Measurements from ENCODE around the gene CTDSP1. TPM values are rescaled to one million over a fixed set of nuclear protein-coding genes. Genes with fewer than 3 reads are reported as not detected.
A peak's percentile ranks its signal among the peaks of the same experiment; 100 is the strongest.

CTDSP1 gene
- polyA plus RNA-seq, 2 of the 4 experiments (the other 2 are of a cell fraction), result 39.5 to 50.3 TPM

GRCh38 chr2:218395090-218395444 lies 4.6 kb upstream of the CTDSP1 start:
- 89% methylated on average over 4 of the region's 6 CpGs for WGBS (ENCODE audit: missing lambda C conversion rate)
- peak overlapping the region; percentile 90 for H3K4me2 ChIP-seq
- TF ChIP-seq FOSL2 (IDR thresholded peaks at IDR 0.05) (no peak), FOSL2 (CRISPR knock-in tag; IDR thresholded peaks at IDR 0.05) (no peak), HDAC2 (IDR thresholded peaks at IDR 0.05) (no peak), HEYL (CRISPR knock-in tag; IDR thresholded peaks at IDR 0.05) (no peak), MAX (IDR thresholded peaks at IDR 0.05) (no peak), EHMT2 (IDR thresholded peaks at IDR 0.05; ENCODE audit: low read depth) (no peak), RARB (CRISPR knock-in tag; IDR thresholded peaks at IDR 0.05) (no peak), ZSCAN20 (CRISPR knock-in tag; IDR thresholded peaks at IDR 0.05) (no peak)
- CTCF ChIA-PET, result interaction anchor here (0.7 to 4.4 kb wide), 8 partner anchors 9 to 124 kb away, joined by 3 to 24 read pairs (median 6); partner anchors contain the start of genes AAMP and PNKD
- H3K27ac ChIP-seq, result peak overlapping the region; percentile 98 to 100; a peak in 5 of 6 replicates
- peaks cover 27% of the 10 kb centered on the region for H3K4me1 ChIP-seq
- POLR2A ChIA-PET, result no interaction called here
- no peak for FAIRE-seq
- no peak for DNase-seq (ENCODE audit: low read depth in 1 of 2, low spot score in 1 of 2)
- H3K9me3 ChIP-seq, result no peaks in the 10 kb centered on the region
- no peak for ATAC-seq
- H3K4me3 ChIP-seq, result no peak overlapping the region; the same call in 2 of the 3 replicates

GRCh38 chr2:218395456-218395825 lies 4.2 kb upstream of the CTDSP1 start:
- no peak for DNase-seq (ENCODE audit: low read depth in 1 of 2, low spot score in 1 of 2)
- H3K4me3 ChIP-seq, result peak overlapping the region; percentile 94
- no peaks in the 10 kb centered on the region for H3K9me3 ChIP-seq
- FAIRE-seq, result no peak
- peak overlapping the region; percentile 98 to 100 for H3K27ac ChIP-seq
- TF ChIP-seq ZFP36 (IDR thresholded peaks at IDR 0.05; ENCODE audit: borderline replicate concordance, partially characterized antibody), result peak; percentile 9
- no peak for TF ChIP-seq ZSCAN20 (CRISPR knock-in tag; IDR thresholded peaks at IDR 0.05)
- WGBS (ENCODE audit: missing lambda C conversion rate), result 31% methylated on average over 16 of the region's 16 CpGs
- no peak for ATAC-seq
- ChIA-PET POLR2A (interaction anchor here (1.0 to 2.3 kb wide), 7 partner anchors 8 to 125 kb away, joined by 3 to 7 read pairs (median 4); partner anchors contain the start of genes AAMP, CATIP and PNKD), CTCF (interaction anchor here (0.7 to 4.4 kb wide), 11 partner anchors 9 to 125 kb away, joined by 3 to 24 read pairs (median 5); partner anchors contain the start of genes AAMP and PNKD)
- H3K4me1 ChIP-seq, result peaks cover 27% of the 10 kb centered on the region
- peak overlapping the region; percentile 90 for H3K4me2 ChIP-seq

- ChIA-PET POLR2A (interaction anchor here (0.5 to 2.3 kb wide), 8 partner anchors 8 to 126 kb away, joined by 3 to 7 read pairs (median 4); partner anchors contain the start of genes AAMP, CATIP and PNKD), CTCF (interaction anchor here (0.6 to 4.4 kb wide), 26 partner anchors 8 to 481 kb away, joined by 3 to 24 read pairs (median 4); partner anchors contain the start of genes AAMP, CATIP, PNKD and TMBIM1)
- Histone ChIP-seq H3K27ac (peak overlapping the region; percentile 98 to 100), H3K9me3 (no peaks in the 10 kb centered on the region), H3K4me3 (peak overlapping the region; percentile 94), H3K4me2 (peak overlapping the region; percentile 90), H3K4me1 (peaks cover 29% of the 10 kb centered on the region)
- ATAC-seq (peak; percentile 50 to 75), DNase-seq (ENCODE audit: low read depth in 1 of 2, low spot score in 1 of 2) (peak; percentile 59 to 97), FAIRE-seq (no peak)
- WGBS (ENCODE audit: missing lambda C conversion rate), result 3% methylated on average over 34 of the region's 57 CpGs
- TF ChIP-seq RARB (CRISPR knock-in tag; IDR thresholded peaks at IDR 0.05), result no peak
- TF ChIP-seq NR3C1 (IDR thresholded peaks at IDR 0.05), result no peak
- TF ChIP-seq HDAC2 (IDR thresholded peaks at IDR 0.05), result no peak
- TF ChIP-seq RCOR1 (IDR thresholded peaks at IDR 0.05; ENCODE audit: low read depth, low read length), result no peak
- no peak for TF ChIP-seq FOXS1 (CRISPR knock-in tag; IDR thresholded peaks at IDR 0.05)
- TF ChIP-seq BCL3 (IDR thresholded peaks at IDR 0.05), result no peak
- TF ChIP-seq SREBF2 (IDR thresholded peaks at IDR 0.05), result no peak
- TF ChIP-seq RNF2 (IDR thresholded peaks at IDR 0.05; ENCODE audit: borderline replicate concordance, low read depth), result no peak
- TF ChIP-seq FOSB (CRISPR knock-in tag; IDR thresholded peaks at IDR 0.05), result no peak
- no peak; the same call in none of the 2 replicates for TF ChIP-seq POLR2A (IDR thresholded peaks at IDR 0.05; ENCODE audit: low read length)
- no peak for TF ChIP-seq CBX8 (IDR thresholded peaks at IDR 0.05)
- TF ChIP-seq ESRRA (IDR thresholded peaks at IDR 0.05; ENCODE audit: borderline replicate concordance, low read length), result 0 out of 2 replicates have a peak, but pooled peaks have one; percentile 4
- no peak for TF ChIP-seq ELK1 (IDR thresholded peaks at IDR 0.05; ENCODE audit: low read depth, low read length)
- TF ChIP-seq CHD4 (IDR thresholded peaks at IDR 0.05; ENCODE audit: borderline replicate concordance), result no peak
- TF ChIP-seq PBX3 (IDR thresholded peaks at IDR 0.05), result 0 out of 2 replicates have a peak, but pooled peaks have one; percentile 29
- TF ChIP-seq REST (IDR thresholded peaks at IDR 0.05), result no peak
- no peak for TF ChIP-seq ATOH8 (CRISPR knock-in tag; IDR thresholded peaks at IDR 0.05; ENCODE audit: low read depth)
Measured at GRCh38 chr2:218395826-218396687, 3.6 kb upstream of the CTDSP1 start.
